EL (cell line): ENCODE results near the gene CD300LB.
"Not testable (repeated sequence)": the region's sequence is repeated elsewhere in the genome, so short reads cannot be mapped to it uniquely, and the experiment has no call there.

Experiments
- DNase-seq: peaks from one replicate; pipeline ENCODE4 v3.0.0-alpha.2; 2016

CD300LB gene

DNA sequence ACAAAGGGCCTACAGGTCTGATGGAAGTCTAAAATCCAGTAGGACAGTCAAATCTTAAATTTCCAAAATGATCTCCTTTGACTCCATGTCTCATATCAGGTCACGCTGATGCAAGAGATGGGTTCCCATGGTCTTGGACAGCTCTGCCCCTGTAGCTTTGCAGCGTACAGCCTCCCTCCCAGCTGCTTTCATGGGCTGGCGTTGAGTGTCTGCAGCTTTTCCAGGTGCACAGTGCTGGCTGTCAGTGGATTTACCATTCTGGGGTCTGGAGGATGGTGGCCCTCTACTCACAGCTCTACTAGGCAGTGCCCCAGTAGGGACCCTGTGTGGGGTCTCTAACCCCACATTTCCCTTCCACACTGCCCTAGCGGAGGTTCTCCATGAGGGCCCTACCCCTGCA, 43.0 kb downstream of the CD300LB start:
- DNase-seq = not testable (repeated sequence)

DNA sequence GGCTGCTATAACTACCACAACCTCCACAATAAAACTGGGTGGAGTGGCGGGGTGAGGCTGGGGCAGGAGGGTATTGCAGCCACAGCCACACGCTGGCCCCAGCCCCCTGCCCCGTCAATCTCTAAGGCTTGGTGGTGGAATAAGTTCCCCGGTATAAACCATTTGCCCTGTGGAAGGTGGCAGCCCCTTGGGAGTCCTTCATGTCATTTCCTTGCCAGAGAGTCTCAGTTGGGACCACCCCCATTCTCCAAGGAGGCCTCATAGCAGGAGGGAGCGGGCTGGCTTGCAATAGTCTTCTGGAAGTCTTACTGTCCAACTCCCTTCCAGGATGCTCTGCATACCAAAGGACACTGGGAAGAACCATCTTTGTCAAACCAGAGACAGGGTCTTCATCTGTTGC, 45.4 kb downstream of the CD300LB start:
- no peak for DNase-seq

DNA sequence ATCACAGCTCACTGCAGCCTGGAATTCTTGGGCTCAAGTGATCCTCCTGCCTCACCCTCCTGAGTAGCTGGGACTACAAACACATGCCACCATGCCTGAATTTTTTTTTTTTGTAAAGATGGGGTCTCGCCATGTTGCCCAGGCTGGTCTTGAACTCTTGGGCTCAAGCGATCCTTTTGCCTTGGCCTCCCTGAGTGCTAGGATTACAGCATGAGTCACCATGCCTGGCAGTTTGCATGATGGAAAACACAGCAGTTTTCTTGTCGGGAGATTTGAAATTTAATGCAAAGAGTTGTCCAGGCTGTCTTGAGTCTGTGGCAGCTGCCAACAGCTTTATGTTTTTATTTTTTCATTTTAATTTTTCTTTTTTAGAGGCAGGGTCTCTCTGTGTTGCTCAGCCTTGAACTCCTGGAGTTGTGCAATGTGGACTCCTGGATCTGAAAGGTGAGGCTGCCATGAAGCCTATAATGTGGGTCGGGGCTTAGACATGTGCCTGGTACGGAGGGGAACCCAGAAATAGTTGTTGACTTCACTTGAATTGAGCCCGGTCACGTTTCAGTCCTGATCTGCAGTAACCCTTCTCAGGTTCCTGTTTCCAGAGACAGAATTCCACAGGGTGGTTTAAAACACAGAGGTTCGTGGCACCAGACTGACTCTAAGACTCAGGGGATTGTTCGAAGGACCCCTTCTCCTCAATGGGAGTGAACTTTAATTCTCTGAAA, 46.1 kb downstream of the CD300LB start:
- DNase-seq = no peak

DNA sequence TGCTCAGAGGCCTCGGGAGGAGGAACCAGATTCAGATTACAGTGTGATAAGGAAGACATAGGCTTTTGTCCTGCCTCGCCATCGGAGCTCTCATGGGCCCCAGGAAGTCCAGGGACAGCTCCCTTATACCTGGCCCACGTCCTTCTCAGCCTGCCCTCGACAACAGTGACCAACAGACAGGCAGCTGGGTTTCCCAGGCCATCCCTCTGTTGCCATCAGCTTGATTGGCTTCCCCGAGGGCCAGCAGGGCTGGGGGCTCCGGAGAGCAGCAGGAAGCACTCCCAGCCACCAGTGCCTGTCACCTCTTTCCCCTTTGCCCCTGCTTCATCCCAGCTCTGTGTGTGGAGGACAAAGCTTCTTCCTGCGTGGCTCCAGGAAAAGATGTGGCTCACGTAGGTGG, 47.2 kb downstream of the CD300LB start:
- no peak for DNase-seq

DNA sequence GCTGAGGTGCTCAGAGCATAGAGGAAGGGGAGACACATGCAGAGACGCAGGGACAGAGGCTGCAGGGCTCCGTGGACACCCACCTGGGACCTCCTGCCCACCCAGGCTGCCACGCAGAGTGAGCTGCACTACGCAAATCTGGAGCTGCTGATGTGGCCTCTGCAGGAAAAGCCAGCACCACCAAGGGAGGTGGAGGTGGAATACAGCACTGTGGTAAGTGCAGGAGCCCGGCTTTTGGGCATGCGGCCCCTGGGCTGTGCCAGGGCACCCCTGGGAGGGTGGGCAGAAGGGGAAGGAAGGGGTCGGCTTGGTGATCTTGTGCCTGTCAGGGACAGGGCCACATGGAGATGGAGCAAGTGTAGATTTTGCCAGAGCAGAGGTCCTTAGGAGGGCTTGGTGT, 49.7 kb downstream of the CD300LB start:
- DNase-seq = no peak

DNA sequence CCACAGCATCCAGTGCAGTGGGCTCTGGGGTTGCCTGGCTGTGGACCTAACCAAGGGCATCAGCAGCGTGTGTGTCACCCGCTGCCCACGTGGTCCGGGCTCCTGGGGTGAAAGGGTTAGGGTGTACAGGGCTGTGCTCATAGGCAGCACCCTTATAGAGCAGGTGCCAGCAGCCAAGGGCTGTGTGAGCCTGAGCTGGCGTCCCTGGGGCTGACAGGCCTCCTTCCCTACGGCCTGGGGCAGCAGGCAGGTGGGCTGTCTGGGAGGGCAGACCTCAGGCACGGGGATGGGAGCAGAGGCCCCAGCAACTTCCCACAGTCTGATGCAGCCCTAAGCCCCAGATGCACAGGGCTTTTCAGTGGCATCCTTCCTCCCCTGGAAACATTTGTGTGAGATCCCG, 51.0 kb downstream of the CD300LB start:
- no peak for DNase-seq

DNA sequence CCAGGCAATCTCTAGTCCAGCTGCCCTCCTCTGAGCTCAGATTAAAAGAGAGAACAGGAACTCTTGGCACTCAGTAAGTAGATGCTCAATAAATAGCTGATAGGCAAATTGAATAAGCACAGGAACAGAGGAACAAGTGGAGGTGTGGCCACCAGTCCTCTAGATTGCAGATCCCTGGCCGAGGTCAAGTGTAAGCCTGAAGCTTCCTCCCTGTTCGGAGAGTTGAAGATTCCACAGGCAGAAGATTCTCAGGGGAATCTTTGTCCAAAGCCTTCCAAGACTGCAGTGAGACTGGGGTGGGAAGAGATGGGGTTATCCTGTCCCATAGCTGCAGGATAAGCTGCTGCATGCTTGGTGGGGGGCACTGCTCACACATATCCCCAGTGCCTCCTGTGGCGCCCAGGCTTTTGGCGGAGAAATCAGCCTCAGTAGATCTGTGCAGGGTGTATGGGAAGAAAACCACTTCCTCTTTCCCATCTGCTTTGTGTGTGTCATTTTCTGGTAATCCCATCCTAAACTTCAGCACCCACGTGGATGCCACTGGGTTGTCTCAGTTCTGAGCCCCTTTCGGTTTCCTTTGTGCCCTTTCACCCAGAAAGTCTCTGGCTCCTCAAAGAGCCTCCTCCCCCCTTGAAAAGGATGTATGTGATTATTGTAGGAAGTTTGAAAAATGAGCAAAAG, 52.7 kb downstream of the CD300LB start:
- no peak for DNase-seq

DNA sequence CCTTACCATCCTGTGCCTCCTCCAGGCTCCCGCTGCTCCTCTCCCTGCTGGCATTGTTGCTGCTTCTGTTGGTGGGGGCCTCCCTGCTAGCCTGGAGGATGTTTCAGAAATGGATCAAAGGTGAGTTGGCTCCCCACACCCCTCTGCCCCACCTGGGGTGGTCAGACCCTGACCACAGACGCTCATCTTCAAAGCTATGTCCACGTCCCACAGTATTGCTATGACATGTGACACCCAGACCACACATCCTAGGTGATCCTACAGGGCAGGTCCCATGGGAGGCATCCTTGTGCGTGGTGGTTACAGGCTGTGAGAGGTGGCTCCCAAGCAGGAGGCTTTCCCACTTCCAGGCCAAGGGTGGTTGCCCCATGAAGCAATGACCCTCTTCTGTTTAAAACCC, 53.9 kb downstream of the CD300LB start:
- no peak for DNase-seq

DNA sequence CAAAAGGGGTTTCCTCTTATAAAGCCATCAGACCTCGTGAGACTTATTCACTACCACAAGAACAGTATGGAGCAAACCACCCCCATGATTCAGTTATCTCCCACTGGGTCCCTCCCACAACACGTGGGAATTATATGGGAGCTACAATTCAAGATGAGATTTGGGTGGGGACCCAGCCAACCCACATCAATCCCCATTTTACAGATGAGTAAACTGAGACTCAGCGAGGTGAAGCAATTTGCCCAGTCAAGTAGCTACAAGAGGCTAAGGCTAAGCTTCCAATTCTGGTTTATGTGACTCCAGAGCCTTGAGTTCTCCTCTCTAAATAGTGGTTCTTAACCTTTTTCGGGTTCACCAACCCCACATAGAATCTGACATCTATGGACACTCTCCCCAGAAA, 56.1 kb downstream of the CD300LB start:
- DNase-seq = no peak

DNA sequence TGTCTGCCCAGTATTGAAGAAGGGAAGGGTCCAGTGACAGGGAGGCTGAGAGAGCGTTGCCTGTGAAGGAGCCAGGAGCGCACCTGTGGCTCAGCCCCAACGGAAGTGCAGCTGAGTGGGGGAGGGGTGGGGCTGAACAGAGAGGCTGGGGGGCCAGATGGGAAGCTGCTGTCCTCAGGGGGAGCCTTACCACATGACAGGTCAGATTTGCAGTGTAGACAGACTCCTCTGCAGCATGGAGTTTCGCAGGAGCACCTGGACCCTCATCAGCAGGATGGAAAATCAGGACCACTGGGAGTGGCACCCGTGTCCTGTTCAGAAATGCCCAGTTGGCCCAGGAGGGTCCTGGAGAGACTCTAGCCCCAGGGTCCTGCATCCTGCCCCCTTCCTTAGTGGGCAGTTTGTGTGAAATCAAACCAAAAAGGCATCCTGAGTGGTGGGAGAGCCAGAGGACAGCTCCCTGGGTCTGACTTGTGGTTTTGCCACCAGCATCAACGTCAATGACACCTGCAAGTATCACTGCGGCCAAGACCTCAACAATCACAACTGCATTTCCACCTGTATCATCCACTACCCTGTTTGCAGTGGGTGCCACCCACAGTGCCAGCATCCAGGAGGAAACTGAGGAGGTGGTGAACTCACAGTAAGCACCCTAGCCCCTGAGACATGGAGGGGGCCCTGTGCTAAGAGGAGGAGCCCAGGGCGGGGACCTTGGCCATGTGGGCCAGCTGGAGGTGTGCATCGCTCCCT, 57.1 kb downstream of the CD300LB start:
- DNase-seq = no peak

DNA sequence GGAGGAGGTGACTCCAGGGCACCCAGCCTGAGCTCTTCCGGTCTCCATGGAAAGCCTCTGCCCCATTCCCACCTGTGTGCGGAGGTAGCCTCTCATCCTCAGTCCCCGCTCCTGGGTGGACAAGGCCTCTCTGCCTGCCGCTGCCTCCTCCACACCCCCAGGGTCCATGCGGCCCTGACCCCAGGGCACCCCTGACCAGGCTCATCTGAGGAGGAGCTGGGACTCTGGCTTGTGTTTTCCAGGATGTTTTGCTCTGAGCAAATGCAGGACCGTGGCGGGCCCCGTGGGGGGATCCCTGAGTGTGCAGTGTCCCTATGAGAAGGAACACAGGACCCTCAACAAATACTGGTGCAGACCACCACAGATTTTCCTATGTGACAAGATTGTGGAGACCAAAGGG, 58.0 kb downstream of the CD300LB start:
- no peak for DNase-seq

DNA sequence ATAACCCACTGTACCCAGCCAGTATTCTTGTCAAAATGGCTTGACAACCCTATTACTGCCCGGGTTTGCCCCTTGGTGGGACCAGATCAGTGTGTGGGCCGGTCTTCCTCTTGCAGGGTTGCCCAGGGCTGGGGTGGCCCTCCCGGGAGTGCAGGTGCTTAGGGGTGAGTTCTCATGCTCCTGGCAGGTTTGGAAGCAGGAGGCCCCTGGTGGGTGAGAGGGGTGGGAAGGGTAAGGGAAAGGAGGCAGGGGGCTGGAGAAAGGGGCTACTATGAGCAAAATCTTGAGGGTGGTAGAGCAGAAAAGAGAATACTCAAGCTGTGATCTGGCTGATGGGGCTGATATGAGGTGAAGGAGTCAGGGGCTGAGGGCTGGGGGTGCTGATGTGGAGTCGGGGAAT, 58.4 kb downstream of the CD300LB start:
- DNase-seq = no peak

DNA sequence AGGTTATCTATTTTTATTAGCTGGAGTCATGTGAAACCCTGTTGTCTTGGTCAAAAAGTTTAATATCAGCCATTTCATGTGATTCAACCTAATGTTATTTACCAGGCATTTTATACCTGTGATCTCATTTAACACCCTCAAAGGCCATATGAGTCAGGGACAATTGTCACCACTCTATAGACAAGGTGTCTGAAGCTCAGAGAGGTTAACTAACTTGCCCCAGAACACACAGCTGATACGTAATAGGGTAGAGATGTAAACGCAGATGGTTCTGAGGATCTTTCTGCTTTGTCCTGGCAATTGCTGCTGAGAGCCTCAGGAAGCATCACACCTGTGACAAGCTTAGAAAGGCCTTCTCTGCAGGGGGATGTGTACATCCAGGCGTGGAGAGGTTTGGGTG, 59.9 kb downstream of the CD300LB start:
- DNase-seq = no peak
